HG02763 (cell line): ENCODE measurements around the gene STRADB.
"Not testable (repeated sequence)": the region's sequence is repeated elsewhere in the genome, so short reads cannot be mapped to it uniquely, and the experiment has no call there.

Experiments
- ATAC-seq: cut with Tn5 transposase; IDR thresholded peaks from one replicate; pipeline ENCODE4 v1.9.1; 2021; ENCODE audit warnings: mild to moderate bottlenecking, moderate library complexity; ENCODE audit not compliant: unreplicated experiment

The STRADB gene

DNA sequence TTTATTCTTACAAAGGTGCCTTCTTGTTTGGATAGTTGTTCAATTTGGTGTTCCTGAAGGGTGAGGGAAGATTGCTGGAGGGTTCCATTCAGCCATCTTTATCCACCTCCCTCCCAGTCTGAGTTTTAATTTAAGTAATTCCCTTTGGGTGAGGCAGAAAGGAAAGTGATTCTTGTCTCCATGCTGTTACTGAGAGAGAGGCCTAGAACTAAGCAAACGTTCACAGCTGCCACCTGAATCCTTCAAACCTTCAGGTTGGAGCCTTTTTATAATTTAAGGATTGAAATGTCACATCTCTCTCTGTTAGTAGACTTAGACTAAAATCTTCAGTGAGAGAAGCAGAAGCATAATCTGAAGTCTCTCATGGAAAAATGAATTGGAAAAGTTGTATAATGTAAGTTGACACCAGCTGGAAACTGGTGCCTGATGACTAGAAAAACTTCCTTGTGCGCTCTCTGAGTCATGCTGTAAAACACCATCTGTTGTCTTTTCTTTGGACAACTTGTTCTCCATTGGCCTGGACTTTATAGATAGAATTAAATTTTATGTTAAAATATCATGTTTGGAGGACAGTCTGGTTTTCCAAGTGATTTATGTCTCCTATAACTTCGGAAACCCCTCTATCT, 14.6 kb downstream of the STRADB start:
- ATAC-seq = no peak

- ATAC-seq = no peak
These were observed 16.1 kb downstream of the STRADB start for GRCh38 chr2:201467666-201468065.

DNA sequence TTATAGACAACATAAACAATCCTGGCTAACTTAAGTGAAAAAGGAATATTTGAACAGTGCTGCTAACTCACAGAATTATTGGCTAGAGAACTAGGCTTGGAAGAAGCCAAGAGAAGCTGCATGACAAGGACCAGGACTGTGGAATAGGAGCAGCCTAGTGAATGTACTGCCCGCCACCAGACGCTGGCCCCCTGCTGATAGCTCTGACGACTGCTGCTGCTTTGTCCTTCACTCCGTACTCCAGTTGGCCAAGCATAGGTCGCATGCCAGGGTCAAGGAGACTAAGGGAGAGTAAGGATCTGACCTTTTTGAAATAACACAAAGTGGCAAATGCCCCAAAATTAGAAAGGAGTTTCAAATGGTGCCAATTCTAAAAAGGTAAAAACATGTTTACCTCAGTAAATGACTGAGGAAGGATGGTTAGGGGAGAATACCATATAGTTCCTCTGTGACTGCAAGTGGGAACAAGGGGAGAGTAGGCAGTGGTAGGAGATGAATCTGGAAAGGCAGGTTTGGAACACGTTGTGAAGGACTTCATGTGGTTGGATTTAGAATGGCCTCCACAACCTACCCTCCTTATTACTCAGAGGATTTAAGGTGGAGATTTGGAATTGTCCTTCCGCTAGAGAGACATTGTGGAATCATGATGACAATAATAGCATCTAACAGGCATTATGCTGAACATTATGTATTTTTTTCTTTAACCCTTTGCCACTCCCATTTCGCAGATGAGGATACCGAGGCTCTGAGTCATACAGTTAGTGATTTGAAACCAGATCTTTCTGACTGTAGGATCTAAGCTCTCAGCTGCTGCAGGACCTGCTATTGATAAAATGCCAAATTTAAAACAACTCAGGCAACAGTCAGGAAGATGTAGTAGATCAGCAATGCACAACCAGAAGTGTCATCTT, 19.5 kb downstream of the STRADB start:
- ATAC-seq = no peak

- no peak for ATAC-seq
These were observed 20.3 kb downstream of the STRADB start for GRCh38 chr2:201471732-201472393.

DNA sequence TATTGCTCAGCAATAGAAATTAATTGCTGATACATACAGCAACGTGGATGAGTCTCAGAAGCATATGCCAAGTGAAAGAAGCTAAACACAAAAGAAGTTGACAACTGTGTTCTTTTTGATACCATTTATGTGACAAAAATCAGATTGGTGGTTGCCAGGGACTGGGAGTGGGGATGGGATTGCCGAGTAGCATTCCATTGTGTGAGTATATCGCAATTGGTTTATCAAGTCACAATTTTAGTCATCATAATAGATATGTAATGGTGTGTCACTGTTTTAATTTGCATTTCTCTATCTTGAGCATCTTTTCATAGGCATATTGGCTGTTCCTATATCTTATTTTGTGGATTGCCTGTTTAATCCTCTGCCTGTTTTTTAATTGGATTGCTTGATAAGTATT, 20.9 kb downstream of the STRADB start:
- ATAC-seq = no peak

DNA sequence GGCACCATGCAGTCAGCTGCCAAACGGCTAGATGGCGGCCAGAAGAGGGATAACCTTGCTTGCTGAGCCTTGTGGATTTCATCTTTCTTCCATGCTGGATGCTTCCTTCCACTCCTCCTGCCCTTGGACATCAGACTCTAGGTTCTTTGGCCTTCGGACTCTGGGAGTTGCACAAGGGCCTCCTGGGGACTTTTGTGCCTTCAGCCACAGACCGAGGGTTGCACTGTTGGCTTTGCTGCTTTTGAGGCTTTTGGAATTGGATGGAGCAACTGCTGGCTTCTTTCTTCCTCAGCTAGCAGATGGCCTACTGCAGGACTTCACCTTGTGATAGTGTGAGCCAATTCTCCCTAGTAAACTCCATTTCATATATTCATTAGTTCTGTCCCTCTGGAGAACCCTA, 31.0 kb downstream of the STRADB start:
- no peak for ATAC-seq

- no peak for ATAC-seq
These were observed 31.8 kb downstream of the STRADB start for GRCh38 chr2:201483342-201483741.

DNA sequence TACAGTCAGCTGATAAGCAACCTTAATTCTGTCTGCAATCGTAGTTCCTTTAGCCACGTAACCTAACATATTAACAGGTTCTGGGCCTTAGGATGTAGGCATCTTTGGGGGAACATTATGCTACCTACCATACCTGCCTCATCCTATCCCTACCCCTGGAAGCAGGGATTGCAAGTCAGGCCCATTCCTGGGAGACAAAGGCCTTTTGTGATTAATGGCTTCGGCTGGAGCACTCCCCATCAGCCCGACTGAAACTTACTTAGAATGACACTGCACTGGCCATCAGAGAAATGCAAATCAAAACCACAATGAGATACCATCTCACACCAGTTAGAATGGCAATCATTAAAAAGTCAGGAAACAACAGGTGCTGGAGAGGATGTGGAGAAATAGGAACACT, 32.2 kb downstream of the STRADB start:
- not testable (repeated sequence) for ATAC-seq

DNA sequence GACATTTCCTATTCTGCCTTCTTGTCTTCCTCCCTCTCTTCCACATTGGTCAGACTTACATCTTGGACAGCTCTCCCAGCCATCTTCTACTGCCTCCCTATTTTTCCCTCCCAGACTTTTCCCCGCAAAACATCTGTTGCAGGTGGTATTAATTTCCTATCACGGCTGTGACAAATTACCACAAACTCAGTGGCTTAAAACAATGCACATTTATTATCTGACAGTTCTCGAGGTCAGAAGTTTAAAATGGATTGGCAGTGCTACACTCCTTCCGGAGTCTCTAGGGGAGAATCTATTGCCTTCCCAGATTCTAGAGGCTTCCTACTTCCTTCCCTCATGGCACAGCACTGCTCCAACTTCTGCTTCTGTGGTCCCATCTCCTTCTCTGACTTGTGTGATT, 33.3 kb downstream of the STRADB start:
- ATAC-seq = no peak

DNA sequence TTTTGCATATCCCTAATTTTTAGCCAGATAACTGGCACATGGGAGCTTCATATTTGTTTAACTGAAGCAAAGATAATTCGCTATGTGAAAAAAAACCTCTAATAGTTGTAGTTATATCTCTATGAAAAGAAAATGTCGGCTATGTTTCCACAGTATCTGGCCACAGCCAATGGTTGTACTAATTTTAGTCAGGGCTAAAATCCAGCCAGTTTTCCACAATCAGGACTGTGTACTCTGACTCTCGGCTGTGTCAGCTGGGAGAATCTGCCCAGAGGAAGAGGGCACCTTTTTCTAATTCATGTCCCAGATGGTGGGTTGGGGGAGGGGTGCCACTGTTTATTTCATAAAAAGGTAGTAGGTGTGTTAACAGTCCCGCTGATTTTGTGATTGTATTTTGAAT, 38.8 kb downstream of the STRADB start:
- ATAC-seq = no peak

DNA sequence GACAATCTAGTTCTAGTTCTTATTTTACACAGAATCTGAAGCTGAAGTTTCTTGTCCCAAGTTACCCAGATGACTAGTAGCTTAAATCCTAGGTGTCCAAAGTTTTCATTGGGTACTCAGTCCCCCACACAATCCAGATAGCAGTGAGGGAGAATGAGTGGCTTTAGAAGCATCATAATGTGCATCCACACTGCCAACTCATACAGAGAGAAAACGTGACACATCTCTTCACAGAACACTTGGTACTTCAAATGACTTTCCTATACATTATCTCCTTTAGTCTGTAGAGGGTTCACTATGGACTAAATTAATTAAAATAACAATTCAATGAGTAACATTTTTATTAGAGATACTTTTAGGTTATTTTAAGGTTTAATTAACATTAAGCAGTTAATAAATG, 45.2 kb downstream of the STRADB start:
- no peak for ATAC-seq

- ATAC-seq = no peak
These were observed 49.0 kb downstream of the STRADB start for GRCh38 chr2:201500534-201500933.

GRCh38 chr2:201502713-201503112, 51.2 kb downstream of the STRADB start:
- no peak for ATAC-seq

DNA sequence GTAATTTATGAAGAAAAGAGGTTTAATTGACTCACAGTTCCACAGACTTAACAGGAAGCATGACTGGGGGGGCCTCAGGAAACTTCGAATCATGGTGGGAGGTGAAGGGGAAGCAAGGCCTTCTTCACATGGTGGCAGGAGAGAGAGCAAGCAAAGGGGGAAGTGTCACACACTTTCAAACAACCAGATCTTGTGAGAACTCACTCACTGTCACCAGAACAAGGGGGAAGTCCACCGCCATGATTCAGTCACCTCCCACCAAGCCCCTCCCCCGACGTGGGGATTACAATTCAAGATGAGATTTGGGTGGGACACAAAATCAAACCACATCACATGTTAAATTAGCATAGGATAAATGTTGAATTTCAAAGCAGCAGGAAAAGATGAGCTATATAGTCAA, 56.2 kb downstream of the STRADB start:
- ATAC-seq = no peak

DNA sequence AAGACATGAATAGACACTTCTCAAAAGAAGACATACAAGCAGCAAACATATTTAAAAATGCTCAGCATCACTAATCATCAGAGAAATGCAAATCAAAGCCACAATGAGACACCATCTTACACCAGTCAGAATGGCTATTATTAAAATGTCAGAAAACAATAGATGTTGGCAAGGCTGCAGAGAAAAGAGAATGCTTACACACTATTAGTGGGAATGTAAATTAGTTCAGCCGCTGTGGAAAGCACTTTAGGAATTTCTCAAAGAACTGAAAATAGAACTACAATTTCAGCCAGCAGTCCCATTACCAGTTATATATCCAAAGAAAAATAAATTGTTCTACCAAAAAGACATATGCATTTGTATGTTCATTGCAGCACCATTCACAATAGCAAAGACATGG, 61.7 kb downstream of the STRADB start:
- ATAC-seq = no peak

DNA sequence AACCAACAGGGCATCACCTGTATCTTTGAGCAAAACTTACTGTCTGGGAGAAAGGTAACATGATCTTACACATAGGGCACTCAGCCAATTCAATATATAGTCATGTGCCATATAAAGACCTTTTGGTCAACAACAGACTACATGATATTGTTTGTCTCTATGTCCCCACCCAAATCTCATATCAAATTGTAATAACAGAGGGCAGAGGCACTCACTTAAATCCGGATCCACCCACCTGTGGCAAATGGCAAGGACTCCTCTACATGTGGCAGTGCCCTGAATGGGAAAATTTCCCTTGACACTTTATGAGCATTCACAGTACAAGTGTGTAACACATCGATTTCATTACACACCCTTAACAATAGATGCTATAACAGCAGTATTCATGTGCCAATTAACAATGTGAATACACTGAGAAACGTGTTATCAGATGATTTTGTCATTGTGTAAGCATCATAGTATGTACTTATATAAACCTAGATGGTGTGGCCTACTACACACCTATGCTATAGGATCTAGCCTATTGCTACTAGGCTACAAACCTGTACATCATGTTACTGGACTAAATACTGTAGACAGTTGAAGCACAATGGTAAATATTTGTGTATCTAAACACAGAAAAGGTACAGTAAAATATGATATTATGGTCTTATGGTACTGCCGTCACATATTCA, 64.2 kb downstream of the STRADB start:
- no peak for ATAC-seq

DNA sequence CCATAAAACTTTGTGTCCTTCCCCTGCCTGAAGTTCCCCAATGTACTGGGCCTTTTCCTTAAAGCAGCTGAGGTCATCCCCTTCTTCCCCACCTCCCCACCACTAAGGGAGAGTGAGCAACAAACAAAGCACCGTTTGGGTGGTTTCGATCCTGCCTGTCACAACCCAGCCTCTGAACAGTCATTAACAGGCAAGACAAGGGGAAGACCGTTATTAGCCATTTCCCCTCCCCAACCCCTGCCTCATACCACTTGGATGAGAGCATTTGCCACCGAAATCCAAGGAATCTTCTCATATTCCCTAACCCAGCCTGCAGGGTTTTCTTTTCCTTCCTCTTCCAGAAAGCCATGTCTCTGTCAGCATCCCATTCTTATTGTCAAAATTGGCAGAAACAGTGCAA, 65.6 kb downstream of the STRADB start:
- no peak for ATAC-seq

DNA sequence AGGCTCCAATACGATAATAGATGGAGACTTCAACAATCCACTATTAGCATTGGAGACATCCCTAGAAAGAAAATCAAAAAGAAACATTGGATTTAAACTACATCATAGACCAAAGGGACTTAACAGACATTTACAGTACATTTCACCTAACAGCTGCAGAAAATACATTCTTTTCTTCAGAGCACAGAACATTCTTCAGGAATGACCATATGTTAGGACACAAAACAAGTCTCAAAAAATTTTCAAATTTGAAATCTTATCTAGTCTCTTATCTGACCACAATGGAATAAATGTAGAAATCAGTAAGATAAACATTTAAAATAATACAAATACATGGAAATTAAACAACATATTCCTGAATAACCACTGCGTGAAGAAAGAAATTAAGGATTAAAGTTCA, 68.7 kb downstream of the STRADB start:
- no peak for ATAC-seq

DNA sequence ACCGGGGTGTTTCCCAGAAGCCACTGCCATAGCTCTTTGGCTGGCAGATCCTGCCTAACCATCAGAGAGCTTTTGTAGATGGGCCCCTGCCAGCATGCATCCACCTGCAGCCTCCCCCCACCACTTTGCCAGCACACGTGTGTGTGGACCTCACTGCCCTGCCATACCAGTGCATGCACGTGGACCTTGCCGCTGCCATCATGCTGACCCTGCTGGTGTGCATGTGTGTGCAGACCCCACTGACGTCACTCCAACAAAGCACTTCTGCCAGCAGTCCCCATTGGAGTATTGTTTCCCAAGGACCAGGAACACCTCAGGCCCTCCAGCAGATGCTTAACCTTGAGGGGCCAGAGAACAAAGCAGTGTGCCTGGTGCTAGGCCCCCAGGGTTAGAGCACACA, 71.4 kb downstream of the STRADB start:
- ATAC-seq = no peak

DNA sequence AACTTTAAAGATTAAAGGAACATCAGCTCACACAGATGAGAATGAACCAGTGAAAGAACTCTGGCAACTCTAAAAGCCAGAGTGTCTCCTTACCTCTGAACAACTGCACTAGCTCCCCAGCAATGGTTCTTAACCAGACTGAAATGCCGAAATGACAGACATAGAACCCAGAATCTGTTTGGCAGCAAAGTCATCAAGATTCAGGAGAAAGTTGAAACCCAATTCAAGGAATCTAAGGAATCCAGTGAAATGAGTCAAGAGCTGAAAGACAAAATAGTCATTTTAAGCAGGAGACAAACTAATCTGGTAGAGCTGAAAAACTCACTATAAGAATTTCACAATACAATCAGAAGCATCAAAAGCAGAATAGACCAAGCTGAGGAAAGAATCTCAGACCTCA, 72.0 kb downstream of the STRADB start:
- no peak for ATAC-seq
